K562 (cell line): Measurements from ENCODE around the gene PCSK6. TPM values are rescaled to one million over a fixed set of nuclear protein-coding genes. Genes with fewer than 3 reads are reported as not detected.

Source experiments
- ATAC-seq: fragments of 200-7000 bp; cut with Tn5 transposase; 3 replicates; pipeline ENCODE4 v1.9.1; 2020; ENCODE audit warnings: moderate library complexity
- BruUV-seq: library from RNA; stranded (reverse); fragments of 400-500 nt; replicated peaks from 2 replicates; lab custom pipeline; 2021; lab: Mats Ljungman, UMichigan
- CTCF ChIA-PET: fragments of 300-600 bp; formaldehyde crosslinking; extraction: SDS; loops from one replicate; lab custom pipeline; 2021; ENCODE audit warnings: low intra/inter-chr PET ratio; lab: Yijun Ruan, JAX
- POLR2A ChIA-PET: fragments of 300-600, 350-650 bp; sonication (Branson Sonifier 250); formaldehyde crosslinking; extraction: SDS; loops from one replicate; lab custom pipeline; 2021; ENCODE audit warnings: antibody characterized with exemption, inconsistent platforms; lab: Yijun Ruan, JAX
- DNase-seq, 4 experiments: peaks; one replicate each; pipeline versions ENCODE4 v3.0.0 to v3.0.0-alpha.2; 2011 to 2018; ENCODE audit warnings: low spot score in 3 of 4, mixed read lengths in 3 of 4; ENCODE audit errors: extremely low read depth in 1 of 4
- FAIRE-seq: peaks from 2 replicates; lab custom pipeline; 2011; peaks lifted over from hg19 to GRCh38; lab: Jason Lieb, UNC
- H2AFZ ChIP-seq: 2 replicates; pipeline ENCODE4 v1.6.0; 2011; ENCODE audit warnings: low read depth, low read length, control low read depth, inconsistent platforms
- H3K27ac ChIP-seq: fragments of 200-600 bp; 3 replicates; pipeline ENCODE4 v1.8.0; 2011; ENCODE audit warnings: low read depth, mild to moderate bottlenecking, control low read depth, inconsistent platforms, low read length, moderate library complexity, mixed read lengths; ENCODE audit errors: extremely low read depth
- H3K27me3 ChIP-seq, 2 experiments: fragments of 300-600 bp in 1 of 2; 2 replicates in 1 of 2; 3 replicates in 1 of 2; pipeline versions ENCODE4 v1.6.0 to v1.8.0; 2011; ENCODE audit warnings: inconsistent platforms in 2 of 2, low read length in 2 of 2, mild to moderate bottlenecking in 1 of 2, mixed read lengths in 1 of 2, moderate library complexity in 1 of 2; ENCODE audit not compliant: control insufficient read depth in 2 of 2, insufficient read depth in 2 of 2
- H3K36me3 ChIP-seq: fragments of 300-600 bp; 3 replicates; pipeline ENCODE4 v1.8.0; 2011; ENCODE audit warnings: mild to moderate bottlenecking, low read length, inconsistent platforms; ENCODE audit not compliant: control insufficient read depth, insufficient read depth
- H3K4me1 ChIP-seq, 2 experiments: fragments of 200-600 bp in 1 of 2; replicated peaks in 1 of 2; 2 replicates in 1 of 2; 3 replicates in 1 of 2; pipeline versions ENCODE4 v1.5.1 to v1.8.0; 2011; ENCODE audit warnings: inconsistent platforms in 2 of 2, low read length in 2 of 2, mild to moderate bottlenecking in 1 of 2, mixed read lengths in 1 of 2, moderate library complexity in 1 of 2; ENCODE audit not compliant: control insufficient read depth in 2 of 2, insufficient read depth in 2 of 2
- H3K4me2 ChIP-seq: 2 replicates; pipeline ENCODE4 v1.6.1; 2011; ENCODE audit warnings: low read length, control low read depth, inconsistent platforms, mixed read lengths; ENCODE audit not compliant: insufficient read depth
- H3K4me3 ChIP-seq: fragments of 200-600 bp; sonication (generic), shearing (Covaris generic); 2 replicates; pipeline ENCODE4 v1.5.1; 2016; ENCODE audit warnings: control low read depth, inconsistent platforms
- H3K79me2 ChIP-seq: fragments of 200-600 bp; 3 replicates; pipeline ENCODE4 v1.8.0; 2011; ENCODE audit warnings: low read length, inconsistent platforms; ENCODE audit not compliant: control insufficient read depth, insufficient read depth
- H3K9ac ChIP-seq, 2 experiments: 2 replicates each; pipeline versions ENCODE4 v1.6.0 to v1.6.1; 2011; ENCODE audit warnings: low read depth in 2 of 2, low read length in 2 of 2, control low read depth in 1 of 2, inconsistent platforms in 1 of 2, mild to moderate bottlenecking in 1 of 2, mixed read lengths in 1 of 2; ENCODE audit not compliant: insufficient read depth in 1 of 2
- H3K9me1 ChIP-seq: one replicate; pipeline ENCODE4 v1.6.0; 2011; ENCODE audit warnings: inconsistent platforms, mild to moderate bottlenecking, low read length, moderate library complexity; ENCODE audit not compliant: control insufficient read depth, insufficient read depth
- H3K9me3 ChIP-seq: replicated peaks from 2 replicates; pipeline ENCODE4 v1.5.1; 2011; ENCODE audit warnings: low read depth, low read length, inconsistent platforms; ENCODE audit not compliant: control insufficient read depth, insufficient read depth
- H4K20me1 ChIP-seq: replicated peaks from 2 replicates; pipeline ENCODE4 v1.6.1; 2011; ENCODE audit warnings: low read length, inconsistent platforms, mixed read lengths; ENCODE audit not compliant: control insufficient read depth, insufficient read depth
- BRF1 ChIP-seq: IDR thresholded peaks from 3 replicates; pipeline ENCODE4 v1.6.1; 2011; ENCODE audit warnings: borderline replicate concordance, mild to moderate bottlenecking; ENCODE audit not compliant: insufficient read length; ENCODE audit errors: extremely low read depth
- FIP1L1 ChIP-seq: fragments of 200-400 bp; formaldehyde crosslinking; IDR thresholded peaks from 2 replicates; pipeline ENCODE4 v1.6.1; 2018; ENCODE audit warnings: mild to moderate bottlenecking, low read depth, low read length; ENCODE audit not compliant: poor library complexity, severe bottlenecking
- FOXM1 ChIP-seq, 2 experiments: fragments of 450-650 bp in 1 of 2; sonication (generic) in 1 of 2; formaldehyde crosslinking in 1 of 2; IDR thresholded peaks; 2 replicates each; pipeline versions ENCODE4 v1.6.1 to v1.9.0; 2017 to 2022; ENCODE audit warnings: low read depth in 2 of 2, mild to moderate bottlenecking in 2 of 2, missing genetic modification reagents in 1 of 2, moderate library complexity in 1 of 2
- HMGN3 ChIP-seq: IDR thresholded peaks from 2 replicates; pipeline ENCODE4 v1.6.1; 2011; ENCODE audit warnings: borderline replicate concordance, low read depth, mild to moderate bottlenecking, mixed read lengths, low read length; ENCODE audit not compliant: insufficient read length; ENCODE audit errors: extremely low read depth
- NFE2 ChIP-seq: IDR thresholded peaks from 2 replicates; pipeline ENCODE4 v1.6.1; 2014; ENCODE audit warnings: antibody characterized with exemption, low read depth
- PHTF2 ChIP-seq: fragments of 250-450 bp; sonication (Bioruptor Pico); IDR thresholded peaks from 2 replicates; pipeline ENCODE4 v1.5.0; 2021; ENCODE audit warnings: mild to moderate bottlenecking
- RBM34 ChIP-seq: fragments of 200-400 bp; formaldehyde crosslinking; IDR thresholded peaks from 2 replicates; pipeline ENCODE4 v1.6.1; 2018; ENCODE audit warnings: low read length, borderline replicate concordance; ENCODE audit not compliant: insufficient read depth
- ZNF311 ChIP-seq: fragments of 250-450 bp; sonication (Bioruptor Pico); IDR thresholded peaks from 2 replicates; pipeline ENCODE4 v1.4.0; 2020; ENCODE audit warnings: mild to moderate bottlenecking, moderate library complexity
- WGBS: fragments of 100-300 bp; shearing (Covaris generic); methylation state at CpG from one replicate; pipeline ENCODE4 v1.1.6; 2016; ENCODE audit warnings: low coverage, mixed read lengths; ENCODE audit not compliant: insufficient coverage; ENCODE audit errors: missing lambda C conversion rate; 5-methylcytosine and 5-hydroxymethylcytosine counted together
- in situ Hi-C: fragments of 300-500 bp; cut with MboI; formaldehyde crosslinking; loops from 4 replicates; pipeline ENCODE4 v1.15.0; 2018; ENCODE audit warnings: inconsistent platforms, mixed read lengths
- intact Hi-C: fragments of 100-400 bp; cut with micrococcal nuclease; formaldehyde crosslinking; loops from 2 replicates; pipeline ENCODE4 v1.14.2; 2022
- polyA plus RNA-seq, 8 experiments: library from polyadenylated mRNA; depleted of rRNA in 4 of 8; stranded (reverse) in 5 of 8; unstranded in 3 of 8; fragments of >200 nt; fragmentation: Nextera tagmentation in 2 of 8; fragmentation: Illumina TruSeq in 1 of 8; extraction: Ambion mirVana in 2 of 8; extraction: Trizol in 1 of 8; gene quantifications; 2 replicates each; pipeline versions ENCODE4 v1.2.1 to v1.2.3, GENCODE V29; 2011 to 2014; ENCODE audit warnings: inconsistent platforms in 1 of 8, missing spikeins in 1 of 8
- total RNA-seq, 7 experiments: library from RNA; depleted of rRNA in 6 of 7; stranded (reverse); fragments of >200 nt in 6 of 7; fragmentation: Illumina TruSeq in 2 of 7; extraction: Trizol in 2 of 7; gene quantifications; 2 replicates each; pipeline versions ENCODE4 v1.2.1 to v1.2.3, GENCODE V29; 2011 to 2021; ENCODE audit warnings: low replicate concordance in 1 of 7
- TF ChIP-seq, protein P1 (sequence below): fragments of 250-450 bp; sonication (Bioruptor Pico); IDR thresholded peaks from 2 replicates; pipeline ENCODE4 v1.5.1; 2021; ENCODE audit warnings: mild to moderate bottlenecking

Gene PCSK6
- total and polyA plus RNA-seq, 9 of the 15 experiments (the other 6 are each of a cell fraction or from before 2014, with no cell fraction given): 2.2 to 32.6 (median 14.5) TPM

DNA sequence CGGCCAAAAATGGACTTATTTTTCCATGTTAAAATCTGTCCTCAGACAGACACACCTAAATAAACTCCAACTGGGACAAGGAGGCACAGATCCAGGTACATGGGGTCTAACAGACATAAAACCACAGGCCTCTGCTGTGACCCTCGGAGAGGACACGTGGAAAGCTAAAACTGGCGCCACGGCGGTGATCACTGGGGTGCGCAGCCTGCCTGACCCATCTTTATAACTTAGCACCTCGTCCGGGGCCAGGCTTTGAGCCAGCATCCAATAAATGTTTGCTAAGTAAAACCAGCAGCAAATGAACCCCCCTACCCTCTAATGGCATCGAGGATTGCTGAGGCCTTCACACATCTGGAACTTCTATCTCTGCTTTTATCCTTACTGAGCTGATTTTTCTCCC lies 15.3 kb downstream of the PCSK6 start:
- Histone ChIP-seq H2AFZ (no peak overlapping the region), H3K9me3 (no peaks in the 10 kb centered on the region), H3K4me3 (no peak overlapping the region), H3K4me2 (no peak overlapping the region), H3K27ac (no peak overlapping the region), H3K9ac (no peak overlapping the region), H3K9me1 (no peaks in the 10 kb centered on the region), H3K27me3 (peaks cover 0 to 3% of the 10 kb centered on the region in 2 experiments; a peak in 1 of 5 replicates), H3K4me1 (peaks cover 30 to 31% of the 10 kb centered on the region in 2 experiments; a peak in 4 of 5 replicates), H4K20me1 (peaks cover 5% of the 10 kb centered on the region; the same call in 1 of the 2 replicates), H3K36me3 (no peaks in the 10 kb centered on the region), H3K79me2 (peaks cover 32% of the 10 kb centered on the region)
- ChIA-PET POLR2A (interaction anchor here (0.6 to 1.1 kb wide), 5 partner anchors 9 to 66 kb away, joined by 3 to 5 read pairs (median 3); no protein-coding TSS in a partner anchor), CTCF (no interaction called here)
- DNase-seq (no peak), ATAC-seq (no peak), FAIRE-seq (no peak)
- intact Hi-C loops: no loop called here
- in situ Hi-C loops: no loop called here
- no TSS peak for BruUV-seq
- WGBS: 61% methylated on average over 10 of the region's 10 CpGs
- TF ChIP-seq FOXM1 (IDR thresholded peaks at IDR 0.05; ENCODE audit: low read depth) (no peak), FOXM1 (CRISPR knock-in tag; IDR thresholded peaks at IDR 0.05; ENCODE audit: low read depth) (no peak), RBM34 (no peak), BRF1 (no peak), HMGN3 (no peak), FIP1L1 (no peak), ZNF311 (CRISPR knock-in tag) (no peak), PHTF2 (CRISPR knock-in tag) (no peak), NFE2 (no peak)
- TF ChIP-seq, protein P1, sequence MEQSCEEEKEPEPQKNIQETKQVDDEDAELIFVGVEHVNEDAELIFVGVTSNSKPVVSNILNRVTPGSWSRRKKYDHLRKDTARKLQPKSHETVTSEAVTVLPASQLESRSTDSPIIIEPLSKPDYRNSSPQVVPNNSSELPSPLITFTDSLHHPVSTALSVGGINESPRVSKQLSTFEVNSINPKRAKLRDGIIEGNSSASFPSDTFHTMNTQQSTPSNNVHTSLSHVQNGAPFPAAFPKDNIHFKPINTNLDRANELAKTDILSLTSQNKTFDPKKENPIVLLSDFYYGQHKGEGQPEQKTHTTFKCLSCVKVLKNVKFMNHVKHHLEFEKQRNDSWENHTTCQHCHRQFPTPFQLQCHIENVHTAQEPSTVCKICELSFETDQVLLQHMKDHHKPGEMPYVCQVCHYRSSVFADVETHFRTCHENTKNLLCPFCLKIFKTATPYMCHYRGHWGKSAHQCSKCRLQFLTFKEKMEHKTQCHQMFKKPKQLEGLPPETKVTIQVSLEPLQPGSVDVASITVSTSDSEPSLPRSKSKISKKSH (CRISPR knock-in tag): no peak
